Mesothelial cell of epicardium (in vitro differentiated cells): ENCODE measurements around the gene FIG4. TPM values are rescaled to one million over a fixed set of nuclear protein-coding genes. Genes with fewer than 3 reads are reported as not detected.

ENCODE experiments used
- DNase-seq, 2 experiments: peaks; one replicate each; pipeline ENCODE4 v3.0.0; 2021; ENCODE audit warnings: low spot score in 2 of 2; ENCODE audit not compliant: unreplicated experiment in 2 of 2
- H3K27ac Mint-ChIP-seq: 2 replicates; pipeline ENCODE4 v1.8.0; 2021; ENCODE audit warnings: mixed read lengths
- H3K27me3 Mint-ChIP-seq: 2 replicates; pipeline ENCODE4 v1.8.0; 2021; ENCODE audit warnings: low read depth, mixed read lengths
- H3K36me3 Mint-ChIP-seq: 2 replicates; pipeline ENCODE4 v1.8.0; 2021; ENCODE audit warnings: mixed read lengths
- H3K4me1 Mint-ChIP-seq: 2 replicates; pipeline ENCODE4 v1.8.0; 2021; ENCODE audit warnings: mixed read lengths
- H3K4me3 Mint-ChIP-seq: 2 replicates; pipeline ENCODE4 v1.8.0; 2021; ENCODE audit warnings: mild to moderate bottlenecking, moderate library complexity, mixed read lengths
- H3K9me3 Mint-ChIP-seq: 2 replicates; pipeline ENCODE4 v1.8.0; 2021; ENCODE audit warnings: mixed read lengths
- CTCF ChIP-seq: fragments of 200-600 bp; sonication (generic); IDR thresholded peaks from one replicate; pipeline ENCODE4 v1.5.0; 2021; ENCODE audit warnings: antibody characterized with exemption; ENCODE audit not compliant: unreplicated experiment
- total RNA-seq: library from RNA; stranded (reverse); gene quantifications from 3 replicates; pipeline ENCODE4 v1.2.1, GENCODE V29; 2021

Gene FIG4
- total RNA-seq, 1 donor from 2014 or later: 28.3 TPM

DNA sequence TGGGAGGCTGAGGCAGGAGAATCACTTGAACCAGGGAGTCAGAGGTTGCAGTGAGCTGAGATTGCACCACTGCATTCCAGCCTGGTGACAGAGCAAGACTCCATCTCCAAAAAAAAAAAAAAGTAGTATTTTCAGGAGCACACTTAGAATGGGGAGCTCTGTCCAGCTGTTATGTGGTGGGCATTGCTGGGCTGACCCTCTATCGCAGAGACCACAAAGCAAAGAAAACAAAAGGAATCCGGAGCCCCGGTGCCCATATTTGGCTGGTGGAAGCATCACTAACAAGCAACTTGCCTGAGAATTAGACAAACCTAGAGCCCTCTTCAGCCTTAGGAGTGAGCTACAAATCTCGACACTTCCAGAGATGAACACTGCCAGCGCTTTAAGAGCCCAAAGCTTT lies 149.7 kb downstream of the FIG4 start:
- H3K9me3 Mint-ChIP-seq: no peaks in the 10 kb centered on the region
- H3K4me3 Mint-ChIP-seq: no peak overlapping the region
- TF ChIP-seq CTCF: no peak
- H3K36me3 Mint-ChIP-seq: no peaks in the 10 kb centered on the region
- H3K27me3 Mint-ChIP-seq: no peaks in the 10 kb centered on the region
- no peak overlapping the region for H3K27ac Mint-ChIP-seq
- H3K4me1 Mint-ChIP-seq: no peaks in the 10 kb centered on the region
- no peak for DNase-seq

DNA sequence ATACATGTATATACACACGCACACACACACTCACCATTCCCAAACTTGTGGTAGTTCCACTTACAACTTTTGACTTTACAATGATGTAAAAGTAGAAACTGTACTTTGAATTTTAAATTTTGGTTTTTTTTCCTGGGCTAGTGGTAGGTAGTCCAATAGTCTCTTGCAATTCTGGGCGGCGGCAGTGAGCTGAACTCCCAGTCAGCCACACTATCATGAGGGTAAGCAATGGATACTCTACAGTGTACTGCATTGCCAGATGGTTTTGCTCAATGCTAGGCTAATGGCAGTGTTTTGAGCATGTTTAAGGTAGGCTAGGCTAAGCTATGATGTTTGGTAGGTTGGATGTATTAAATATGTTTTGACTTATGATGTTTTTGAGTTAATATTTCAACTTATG lies 150.8 kb downstream of the FIG4 start:
- H3K36me3 Mint-ChIP-seq: no peaks in the 10 kb centered on the region
- DNase-seq: no peak
- H3K4me3 Mint-ChIP-seq: no peak overlapping the region
- H3K4me1 Mint-ChIP-seq: peaks cover 3% of the 10 kb centered on the region
- no peaks in the 10 kb centered on the region for H3K27me3 Mint-ChIP-seq
- no peak overlapping the region for H3K27ac Mint-ChIP-seq
- H3K9me3 Mint-ChIP-seq: no peaks in the 10 kb centered on the region
- no peak for TF ChIP-seq CTCF

DNA sequence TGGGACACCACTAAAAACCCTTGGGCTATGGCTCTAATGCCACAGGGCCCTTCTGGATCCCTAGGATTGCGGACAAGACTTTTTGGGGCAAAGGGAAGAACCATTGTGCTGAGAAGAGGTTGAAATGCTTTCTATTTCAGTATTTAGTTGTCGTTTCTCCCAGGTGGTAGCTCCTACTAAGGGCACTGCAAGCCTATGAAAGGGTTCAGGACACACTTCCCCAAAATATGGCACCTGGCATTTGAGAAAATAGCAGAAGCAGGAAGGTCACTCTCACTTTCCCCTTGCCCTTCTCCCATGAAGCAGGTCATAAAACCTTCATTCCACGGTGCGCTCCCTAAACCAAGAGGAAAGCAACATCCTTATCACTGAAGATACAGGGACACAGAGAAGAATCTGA lies 161.6 kb downstream of the FIG4 start:
- TF ChIP-seq CTCF: no peak
- Mint-ChIP-seq H3K27me3 (no peaks in the 10 kb centered on the region), H3K4me3 (no peak overlapping the region), H3K36me3 (no peaks in the 10 kb centered on the region), H3K4me1 (peaks cover 7% of the 10 kb centered on the region), H3K27ac (peak overlapping the region; percentile 11), H3K9me3 (peaks cover 9% of the 10 kb centered on the region)
- DNase-seq: no peak

GRCh38 chr6:109853426-109853825 lies 162.3 kb downstream of the FIG4 start:
- H3K4me1 Mint-ChIP-seq: peaks cover 7% of the 10 kb centered on the region

DNA sequence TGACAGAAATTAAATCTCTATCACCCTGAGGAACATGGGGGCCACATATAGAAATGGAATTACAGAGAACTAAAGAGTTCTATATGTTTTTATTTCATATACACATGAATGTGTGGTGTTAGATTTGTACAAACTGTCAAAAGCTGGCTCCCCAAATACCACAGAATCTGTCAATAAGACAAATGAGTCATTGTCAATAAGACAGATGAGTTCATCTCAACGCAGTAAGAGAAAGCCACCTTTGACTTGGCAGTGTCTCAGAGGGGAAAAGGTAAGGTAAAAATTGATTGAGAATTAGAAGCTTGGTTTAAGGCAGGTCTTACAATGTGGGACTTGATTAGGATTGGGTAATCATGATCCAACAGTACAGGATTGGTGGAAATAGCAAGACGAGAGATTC lies 162.9 kb downstream of the FIG4 start:
- Mint-ChIP-seq H3K4me1 (peaks cover 7% of the 10 kb centered on the region), H3K4me3 (no peak overlapping the region), H3K9me3 (peaks cover 7% of the 10 kb centered on the region), H3K27ac (no peak overlapping the region), H3K27me3 (no peaks in the 10 kb centered on the region), H3K36me3 (no peaks in the 10 kb centered on the region)
- DNase-seq: no peak
- TF ChIP-seq CTCF: no peak

More at GRCh38 chr6:109853426-109853825, 162.3 kb downstream of the FIG4 start:
- no peak for TF ChIP-seq CTCF
- H3K4me3 Mint-ChIP-seq: no peak overlapping the region
- no peaks in the 10 kb centered on the region for H3K36me3 Mint-ChIP-seq
- H3K9me3 Mint-ChIP-seq: peaks cover 9% of the 10 kb centered on the region
- no peaks in the 10 kb centered on the region for H3K27me3 Mint-ChIP-seq
- no peak overlapping the region for H3K27ac Mint-ChIP-seq
- no peak for DNase-seq
